Lung (tissue), 12 donors: ENCODE results near the gene FAM107A. TPM values are rescaled to one million over a fixed set of nuclear protein-coding genes. Genes with fewer than 3 reads are reported as not detected.

Experiments used
- ATAC-seq: fragments of 200-7000 bp; cut with Tn5 transposase; one replicate; pipeline ENCODE4 v1.9.1; 2020; ENCODE audit warnings: moderate number of reproducible peaks; ENCODE audit not compliant: insufficient read depth, low FRiP score
- DNase-seq, 3 donors: peaks; one replicate each; pipeline ENCODE4 v3.0.0-alpha.2; 2013 to 2017
- H3K27ac ChIP-seq, 2 donors: one replicate each; pipeline ENCODE4 v1.5.1; 2013; ENCODE audit warnings: mild to moderate bottlenecking in 2 of 2, moderate library complexity in 2 of 2, control low read depth in 1 of 2, inconsistent platforms in 1 of 2, low read depth in 1 of 2, low read length in 1 of 2
- H3K27me3 ChIP-seq, 3 donors: one replicate each; pipeline ENCODE4 v1.5.1; 2013; ENCODE audit warnings: low read length in 2 of 3; ENCODE audit not compliant: control insufficient read depth in 3 of 3, insufficient read depth in 3 of 3
- H3K36me3 ChIP-seq, 4 donors: one replicate each; pipeline ENCODE4 v1.5.1; 2013; ENCODE audit warnings: low read length in 4 of 4, mild to moderate bottlenecking in 1 of 4, moderate library complexity in 1 of 4; ENCODE audit not compliant: control insufficient read depth in 4 of 4, insufficient read depth in 4 of 4
- H3K4me1 ChIP-seq, 5 donors: one replicate each; pipeline ENCODE4 v1.5.1; 2013; ENCODE audit warnings: low read length in 5 of 5, mild to moderate bottlenecking in 2 of 5, moderate library complexity in 1 of 5; ENCODE audit not compliant: control insufficient read depth in 5 of 5, insufficient read depth in 5 of 5
- H3K4me3 ChIP-seq: one replicate; pipeline ENCODE4 v1.5.1; 2013; ENCODE audit warnings: mild to moderate bottlenecking, control low read depth, moderate library complexity
- H3K9ac ChIP-seq, 2 donors: one replicate each; pipeline ENCODE4 v1.5.1; 2013; ENCODE audit warnings: low read length in 2 of 2, control low read depth in 1 of 2; ENCODE audit not compliant: insufficient read depth in 1 of 2
- H3K9me3 ChIP-seq, 4 donors: one replicate each; pipeline ENCODE4 v1.5.1; 2013; ENCODE audit warnings: low read length in 3 of 4, mild to moderate bottlenecking in 1 of 4, moderate library complexity in 1 of 4; ENCODE audit not compliant: control insufficient read depth in 4 of 4, insufficient read depth in 3 of 4
- whole genome bisulfite sequencing, 2 donors: extraction: QIAGEN DNeasy Blood & Tissue Kit; methylation state at CpG; one replicate each; pipeline ENCODE4 v1.1.7; 2013; 5-methylcytosine and 5-hydroxymethylcytosine counted together
- polyA plus RNA-seq, 2 donors: library from polyadenylated mRNA; stranded (reverse); fragments of 200-250 nt; gene quantifications; one replicate each; pipeline ENCODE4 v1.2.1, GENCODE V29; 2013
- total RNA-seq, 2 donors: library from RNA; depleted of rRNA in 1 of 2; stranded (reverse); fragments of >200 nt in 1 of 2; gene quantifications; one replicate each; pipeline ENCODE4 v1.2.1, GENCODE V29; 2014 to 2021
- TF ChIP-seq, protein P1 (sequence below): IDR thresholded peaks from 2 replicates; pipeline ENCODE4 v1.5.1; 2012; ENCODE audit warnings: mild to moderate bottlenecking; ENCODE audit errors: control extremely low read depth, extremely low read depth
- donor health status: control.
- donor health status: control.
- donor health status: Bipolar disorder and iron deficiency.
- donor health status: healthy.
- donor health status: DM: yes; HTN: yes; CAD: no.

The FAM107A gene
- total and polyA plus RNA-seq, 4 donors = 4.2 to 83.6 (median 34.7) TPM

DNA sequence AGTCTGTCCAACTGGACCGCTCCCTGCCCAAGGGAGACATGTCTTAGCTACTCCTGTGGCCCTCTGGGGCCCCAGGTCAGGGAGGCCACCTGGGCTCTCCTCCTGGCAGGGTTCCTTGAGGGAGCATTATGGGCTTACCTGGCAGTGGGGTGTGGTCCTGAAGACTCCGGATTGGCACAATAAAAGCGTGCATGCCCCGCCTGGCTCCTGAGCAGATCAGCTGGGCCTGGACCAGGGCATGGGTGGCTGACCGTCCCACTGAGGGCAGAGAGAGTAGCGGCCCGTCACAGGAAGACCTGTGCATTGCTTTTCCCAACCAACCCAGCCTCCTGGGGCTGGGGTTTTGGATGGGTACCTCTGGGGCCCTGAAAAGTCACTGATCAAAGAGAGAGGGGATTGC lies 45.6 kb downstream of the FAM107A start:
- Histone ChIP-seq H3K4me1 (peaks cover 5 to 16% (median 9%) of the 10 kb centered on the region in 5 donors), H3K9me3 (no peaks in the 10 kb centered on the region), H3K27ac (no peak overlapping the region), H3K4me3 (no peak overlapping the region), H3K27me3 (no peaks in the 10 kb centered on the region), H3K36me3 (peaks cover 0 to 29% (median 13%) of the 10 kb centered on the region in 4 donors), H3K9ac (no peak overlapping the region)
- WGBS, 2 donors = 96 to 97% methylated on average over 7 of the region's 7 CpGs
- no peak for ATAC-seq
- no peak for DNase-seq
- TF ChIP-seq, protein P1, sequence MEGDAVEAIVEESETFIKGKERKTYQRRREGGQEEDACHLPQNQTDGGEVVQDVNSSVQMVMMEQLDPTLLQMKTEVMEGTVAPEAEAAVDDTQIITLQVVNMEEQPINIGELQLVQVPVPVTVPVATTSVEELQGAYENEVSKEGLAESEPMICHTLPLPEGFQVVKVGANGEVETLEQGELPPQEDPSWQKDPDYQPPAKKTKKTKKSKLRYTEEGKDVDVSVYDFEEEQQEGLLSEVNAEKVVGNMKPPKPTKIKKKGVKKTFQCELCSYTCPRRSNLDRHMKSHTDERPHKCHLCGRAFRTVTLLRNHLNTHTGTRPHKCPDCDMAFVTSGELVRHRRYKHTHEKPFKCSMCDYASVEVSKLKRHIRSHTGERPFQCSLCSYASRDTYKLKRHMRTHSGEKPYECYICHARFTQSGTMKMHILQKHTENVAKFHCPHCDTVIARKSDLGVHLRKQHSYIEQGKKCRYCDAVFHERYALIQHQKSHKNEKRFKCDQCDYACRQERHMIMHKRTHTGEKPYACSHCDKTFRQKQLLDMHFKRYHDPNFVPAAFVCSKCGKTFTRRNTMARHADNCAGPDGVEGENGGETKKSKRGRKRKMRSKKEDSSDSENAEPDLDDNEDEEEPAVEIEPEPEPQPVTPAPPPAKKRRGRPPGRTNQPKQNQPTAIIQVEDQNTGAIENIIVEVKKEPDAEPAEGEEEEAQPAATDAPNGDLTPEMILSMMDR = no peak

DNA sequence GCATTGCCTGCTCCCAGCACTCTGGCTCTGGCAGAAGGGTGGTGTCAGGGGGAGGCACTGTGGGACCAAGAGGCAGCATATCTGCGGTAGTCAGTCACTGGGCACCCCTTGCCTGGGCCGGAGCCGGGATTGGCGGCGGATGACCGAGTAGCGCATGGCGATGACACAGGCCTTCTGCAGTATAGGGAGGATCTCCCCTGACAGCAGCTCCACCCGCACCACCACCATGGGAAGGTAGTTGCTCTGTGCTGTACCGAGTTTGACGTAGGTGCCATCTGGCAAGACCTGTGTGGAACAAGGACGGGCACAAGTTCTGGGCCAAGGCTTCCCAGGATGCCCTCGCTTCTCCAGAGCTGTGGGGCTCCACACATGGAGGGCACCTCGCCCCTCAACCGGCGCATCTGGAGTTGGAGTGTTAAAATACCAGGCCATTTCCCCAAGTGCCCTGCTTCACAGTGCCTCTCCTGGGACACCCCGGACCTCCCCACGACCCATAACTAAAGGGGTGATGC lies 46.8 kb downstream of the FAM107A start:
- ATAC-seq (no peak), DNase-seq (no peak)
- H3K4me1 ChIP-seq = peaks cover 0 to 9% (median under 1%) of the 10 kb centered on the region in 5 donors
- no peak overlapping the region for H3K4me3 ChIP-seq
- H3K27me3 ChIP-seq = no peaks in the 10 kb centered on the region
- TF ChIP-seq, protein P1 = no peak
- no peak overlapping the region for H3K27ac ChIP-seq
- WGBS, 2 donors = 93 to 94% methylated on average over 18 of the region's 18 CpGs
- H3K36me3 ChIP-seq = peaks cover 0 to 30% (median 13%) of the 10 kb centered on the region in 4 donors
- no peaks in the 10 kb centered on the region for H3K9me3 ChIP-seq
- H3K9ac ChIP-seq = no peak overlapping the region

DNA sequence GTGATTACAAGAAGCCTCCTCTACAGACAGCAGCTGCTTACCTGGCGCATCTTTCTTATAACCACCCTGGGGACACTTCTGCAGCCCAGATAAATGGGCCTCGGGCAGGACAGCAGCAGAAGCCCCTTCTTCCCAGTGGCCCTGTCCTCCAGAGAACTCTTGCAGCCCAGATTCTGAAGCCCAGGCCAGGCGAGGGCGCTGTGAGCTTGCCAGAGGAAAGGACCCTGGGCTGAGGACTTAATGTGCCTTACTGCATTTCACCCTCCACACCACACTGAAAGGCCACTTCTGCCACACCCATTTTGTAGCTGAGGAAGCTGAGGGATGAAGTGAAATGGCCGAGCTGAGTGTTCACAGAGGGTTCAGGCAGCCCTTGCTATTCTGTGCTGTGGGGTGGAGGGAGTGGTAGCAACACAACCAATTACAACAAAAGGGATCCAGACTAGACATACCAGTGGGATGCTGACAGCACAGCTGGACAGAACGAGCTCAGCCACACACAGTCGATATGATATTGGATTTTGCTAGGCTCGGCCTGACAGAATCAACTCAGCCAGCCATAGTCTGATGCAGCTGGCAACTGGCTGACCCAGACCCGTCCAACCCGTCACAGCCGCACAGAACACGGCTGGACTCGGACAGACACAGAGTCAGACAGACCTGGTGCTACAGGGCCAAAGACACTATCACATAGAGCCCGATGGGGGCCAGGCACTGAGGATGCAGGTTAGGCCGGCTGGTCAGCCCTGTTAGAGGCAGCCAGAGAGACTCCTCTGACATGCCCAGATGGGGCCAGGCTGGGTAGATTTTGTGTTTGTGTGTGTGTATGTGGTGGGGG lies 47.5 kb downstream of the FAM107A start:
- DNase-seq = no peak
- Histone ChIP-seq H3K27ac (no peak overlapping the region), H3K9ac (no peak overlapping the region), H3K36me3 (peaks cover 0 to 35% (median 13%) of the 10 kb centered on the region in 4 donors), H3K27me3 (no peaks in the 10 kb centered on the region), H3K4me1 (peaks cover 0 to 9% (median 0%) of the 10 kb centered on the region in 5 donors), H3K4me3 (no peak overlapping the region), H3K9me3 (no peaks in the 10 kb centered on the region)
- no peak for ATAC-seq
- TF ChIP-seq, protein P1 = no peak
- WGBS, 2 donors = 87 to 91% methylated on average over 15 of the region's 15 CpGs
